K562 (cell line): Measurements from ENCODE around the gene NHSL2. TPM values are rescaled to one million over a fixed set of nuclear protein-coding genes. Genes with fewer than 3 reads are reported as not detected.

ENCODE experiments used
- DMBX1 ChIP-seq: fragments of 250-450 bp; sonication (Bioruptor Pico); IDR thresholded peaks from 2 replicates; pipeline ENCODE4 v1.8.0; 2022; ENCODE audit warnings: inconsistent platforms, mild to moderate bottlenecking, moderate library complexity, borderline replicate concordance
- ETV6 ChIP-seq, 3 experiments: fragments of 150-350 bp in 1 of 3; sonication (generic) in 1 of 3; formaldehyde crosslinking in 1 of 3; IDR thresholded peaks; 2 replicates each; pipeline versions ENCODE4 v1.6.1 to v1.8.0; 2014 to 2022; ENCODE audit warnings: borderline replicate concordance in 2 of 3, low read depth in 2 of 3, antibody characterized with exemption in 1 of 3, low read length in 1 of 3, mild to moderate bottlenecking in 1 of 3, missing genetic modification reagents in 1 of 3
- FOXA3 ChIP-seq, 2 experiments: fragments of 450-650 bp in 1 of 2; sonication (generic) in 1 of 2; formaldehyde crosslinking; IDR thresholded peaks in 1 of 2; conservative IDR thresholded peaks in 1 of 2; 2 replicates each; pipeline versions ENCODE4 v1.4.0 to v1.8.0; 2020 to 2022; ENCODE audit warnings: mild to moderate bottlenecking in 2 of 2, missing genetic modification reagents in 1 of 2
- FOXJ2 ChIP-seq: fragments of 200-800 bp; sonication (Bioruptor generic); IDR thresholded peaks from 2 replicates; pipeline ENCODE4 v1.6.1; 2016; ENCODE audit warnings: missing genetic modification characterization, missing compliant biosample characterization
- GABPA ChIP-seq: fragments of 200-800 bp; sonication (Bioruptor generic); conservative IDR thresholded peaks from 2 replicates; pipeline ENCODE4 v1.6.1; 2016; ENCODE audit warnings: low read depth, missing genetic modification characterization, missing compliant biosample characterization
- MEF2A ChIP-seq: IDR thresholded peaks from 2 replicates; pipeline ENCODE4 v1.6.1; 2011; ENCODE audit warnings: low read depth, mild to moderate bottlenecking, low read length, moderate library complexity; ENCODE audit not compliant: control insufficient read depth
- SIN3B ChIP-seq: fragments of 450-650 bp; IDR thresholded peaks from 2 replicates; pipeline ENCODE4 v1.6.1; 2017; ENCODE audit warnings: low read depth, mild to moderate bottlenecking, moderate library complexity
- SIRT6 ChIP-seq: IDR thresholded peaks from one replicate; pipeline ENCODE4 v1.6.1; 2012; ENCODE audit warnings: low read depth, mild to moderate bottlenecking, control low read depth, inconsistent platforms, low read length, moderate library complexity
- SMAD3 ChIP-seq: fragments of 450-650 bp; formaldehyde crosslinking; conservative IDR thresholded peaks from 2 replicates; pipeline ENCODE4 v1.4.0; 2020; ENCODE audit warnings: mild to moderate bottlenecking
- ZNF263 ChIP-seq: sonication (generic); formaldehyde crosslinking; IDR thresholded peaks from 2 replicates; pipeline ENCODE4 v1.8.0; 2022; ENCODE audit warnings: mild to moderate bottlenecking, missing genetic modification reagents, borderline replicate concordance
- ZNF3 ChIP-seq: fragments of 250-450 bp; sonication (Bioruptor Pico); IDR thresholded peaks from 2 replicates; pipeline ENCODE4 v1.5.0; 2021; ENCODE audit warnings: mild to moderate bottlenecking, moderate library complexity
- ZNF316 ChIP-seq: fragments of 450-650 bp; IDR thresholded peaks from 2 replicates; pipeline ENCODE4 v1.6.1; 2016
- ZNF785 ChIP-seq: fragments of 250-450 bp; sonication (Bioruptor Pico); IDR thresholded peaks from 2 replicates; pipeline ENCODE4 v1.4.0; 2020; ENCODE audit warnings: mild to moderate bottlenecking
- polyA plus RNA-seq, 8 experiments: library from polyadenylated mRNA; depleted of rRNA in 4 of 8; stranded (reverse) in 5 of 8; unstranded in 3 of 8; fragments of >200 nt; fragmentation: Nextera tagmentation in 2 of 8; fragmentation: Illumina TruSeq in 1 of 8; extraction: Ambion mirVana in 2 of 8; extraction: Trizol in 1 of 8; gene quantifications; 2 replicates each; pipeline versions ENCODE4 v1.2.1 to v1.2.3, GENCODE V29; 2011 to 2014; ENCODE audit warnings: inconsistent platforms in 1 of 8, missing spikeins in 1 of 8
- total RNA-seq, 7 experiments: library from RNA; depleted of rRNA in 6 of 7; stranded (reverse); fragments of >200 nt in 6 of 7; fragmentation: Illumina TruSeq in 2 of 7; extraction: Trizol in 2 of 7; gene quantifications; 2 replicates each; pipeline versions ENCODE4 v1.2.1 to v1.2.3, GENCODE V29; 2011 to 2021; ENCODE audit warnings: low replicate concordance in 1 of 7
- TF ChIP-seq, protein P1 (sequence below): fragments of 450-650 bp; IDR thresholded peaks from 2 replicates; pipeline ENCODE4 v1.6.1; 2016; ENCODE audit warnings: low read depth
- TF ChIP-seq, protein P2 (sequence below): sonication (generic); formaldehyde crosslinking; IDR thresholded peaks from 2 replicates; pipeline ENCODE4 v1.8.0; 2022; ENCODE audit warnings: mild to moderate bottlenecking, missing genetic modification reagents, borderline replicate concordance

The NHSL2 gene
- total and polyA plus RNA-seq, 9 of the 15 experiments (the other 6 are each of a cell fraction or from before 2014, with no cell fraction given) = 0.02 TPM; not detected in 8

DNA sequence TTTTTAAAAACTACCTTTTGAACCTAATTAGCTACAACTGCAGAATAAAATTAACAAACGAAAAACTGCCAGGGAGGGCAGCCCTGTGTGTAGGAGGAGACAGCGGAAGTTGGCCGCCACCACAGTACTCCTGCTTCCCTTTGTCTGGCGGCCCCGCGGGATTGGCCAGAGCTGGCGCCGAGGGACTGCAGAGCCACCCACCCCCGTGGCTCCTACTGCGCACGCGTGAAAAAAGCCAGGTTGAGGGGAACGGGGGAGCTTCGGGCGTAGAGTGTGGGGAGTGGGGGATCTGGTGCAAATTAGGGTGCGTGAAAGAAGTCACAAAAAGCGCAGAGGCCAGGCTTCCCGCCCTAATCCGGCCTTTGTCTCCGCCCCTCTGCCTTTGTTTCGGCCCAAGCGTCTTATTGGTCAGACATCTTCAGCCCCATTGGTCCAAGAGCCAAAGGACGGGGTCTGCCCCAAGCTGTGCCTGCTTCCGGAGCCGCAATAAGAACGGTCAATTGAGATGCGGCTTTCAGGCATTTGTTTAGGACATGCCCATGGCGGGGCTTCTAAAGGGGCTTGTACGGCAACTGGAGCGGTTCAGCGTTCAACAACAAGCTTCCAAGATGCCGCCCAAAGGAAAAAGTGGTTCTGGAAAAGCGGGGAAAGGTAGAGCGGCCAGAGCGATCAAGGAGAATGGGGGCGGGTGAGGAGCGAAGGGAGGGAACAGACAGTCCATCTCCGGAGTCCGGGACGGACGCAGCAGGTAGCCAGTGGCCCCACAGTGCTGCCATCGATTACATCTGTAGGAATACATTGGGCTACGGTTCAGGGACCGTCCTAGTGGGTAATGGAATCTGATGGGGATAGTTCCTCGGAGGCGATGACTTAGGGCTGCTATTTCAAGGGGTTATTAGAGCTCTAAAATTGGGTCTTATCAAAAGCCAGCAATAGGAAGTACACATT lies 270.8 kb downstream of the NHSL2 start, which contains the start of gene PIN4 (continued):
- TF ChIP-seq, protein P1, sequence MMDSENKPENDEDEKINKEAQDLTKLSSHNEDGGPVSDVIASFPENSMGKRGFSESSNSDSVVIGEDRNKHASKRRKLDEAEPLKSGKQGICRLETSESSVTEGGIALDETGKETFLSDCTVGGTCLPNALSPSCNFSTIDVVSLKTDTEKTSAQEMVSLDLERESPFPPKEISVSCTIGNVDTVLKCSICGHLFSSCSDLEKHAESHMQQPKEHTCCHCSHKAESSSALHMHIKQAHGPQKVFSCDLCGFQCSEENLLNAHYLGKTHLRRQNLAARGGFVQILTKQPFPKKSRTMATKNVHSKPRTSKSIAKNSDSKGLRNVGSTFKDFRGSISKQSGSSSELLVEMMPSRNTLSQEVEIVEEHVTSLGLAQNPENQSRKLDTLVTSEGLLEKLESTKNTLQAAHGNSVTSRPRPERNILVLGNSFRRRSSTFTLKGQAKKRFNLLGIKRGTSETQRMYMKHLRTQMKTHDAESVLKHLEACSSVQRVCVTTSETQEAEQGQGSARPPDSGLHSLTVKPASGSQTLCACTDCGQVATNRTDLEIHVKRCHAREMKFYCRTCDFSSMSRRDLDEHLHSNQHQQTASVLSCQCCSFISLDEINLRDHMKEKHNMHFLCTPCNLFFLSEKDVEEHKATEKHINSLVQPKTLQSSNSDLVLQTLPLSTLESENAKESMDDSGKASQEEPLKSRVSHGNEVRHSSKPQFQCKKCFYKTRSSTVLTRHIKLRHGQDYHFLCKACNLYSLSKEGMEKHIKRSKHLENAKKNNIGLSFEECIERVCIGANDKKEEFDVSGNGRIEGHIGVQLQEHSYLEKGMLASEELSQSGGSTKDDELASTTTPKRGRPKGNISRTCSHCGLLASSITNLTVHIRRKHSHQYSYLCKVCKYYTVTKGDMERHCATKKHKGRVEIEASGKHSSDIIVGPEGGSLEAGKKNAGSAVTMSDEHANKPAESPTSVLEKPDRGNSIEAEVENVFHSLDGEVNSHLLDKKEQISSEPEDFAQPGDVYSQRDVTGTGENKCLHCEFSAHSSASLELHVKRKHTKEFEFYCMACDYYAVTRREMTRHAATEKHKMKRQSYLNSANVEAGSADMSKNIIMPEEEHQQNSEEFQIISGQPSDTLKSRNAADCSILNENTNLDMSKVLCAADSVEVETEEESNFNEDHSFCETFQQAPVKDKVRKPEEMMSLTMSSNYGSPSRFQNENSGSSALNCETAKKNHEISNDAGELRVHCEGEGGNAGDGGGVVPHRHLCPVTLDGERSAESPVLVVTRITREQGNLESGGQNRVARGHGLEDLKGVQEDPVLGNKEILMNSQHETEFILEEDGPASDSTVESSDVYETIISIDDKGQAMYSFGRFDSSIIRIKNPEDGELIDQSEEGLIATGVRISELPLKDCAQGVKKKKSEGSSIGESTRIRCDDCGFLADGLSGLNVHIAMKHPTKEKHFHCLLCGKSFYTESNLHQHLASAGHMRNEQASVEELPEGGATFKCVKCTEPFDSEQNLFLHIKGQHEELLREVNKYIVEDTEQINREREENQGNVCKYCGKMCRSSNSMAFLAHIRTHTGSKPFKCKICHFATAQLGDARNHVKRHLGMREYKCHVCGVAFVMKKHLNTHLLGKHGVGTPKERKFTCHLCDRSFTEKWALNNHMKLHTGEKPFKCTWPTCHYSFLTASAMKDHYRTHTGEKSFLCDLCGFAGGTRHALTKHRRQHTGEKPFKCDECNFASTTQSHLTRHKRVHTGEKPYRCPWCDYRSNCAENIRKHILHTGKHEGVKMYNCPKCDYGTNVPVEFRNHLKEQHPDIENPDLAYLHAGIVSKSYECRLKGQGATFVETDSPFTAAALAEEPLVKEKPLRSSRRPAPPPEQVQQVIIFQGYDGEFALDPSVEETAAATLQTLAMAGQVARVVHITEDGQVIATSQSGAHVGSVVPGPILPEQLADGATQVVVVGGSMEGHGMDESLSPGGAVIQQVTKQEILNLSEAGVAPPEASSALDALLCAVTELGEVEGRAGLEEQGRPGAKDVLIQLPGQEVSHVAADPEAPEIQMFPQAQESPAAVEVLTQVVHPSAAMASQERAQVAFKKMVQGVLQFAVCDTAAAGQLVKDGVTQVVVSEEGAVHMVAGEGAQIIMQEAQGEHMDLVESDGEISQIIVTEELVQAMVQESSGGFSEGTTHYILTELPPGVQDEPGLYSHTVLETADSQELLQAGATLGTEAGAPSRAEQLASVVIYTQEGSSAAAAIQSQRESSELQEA = peak; percentile 62; the same call in 1 of the 2 replicates
- no peak for TF ChIP-seq ZNF785
- TF ChIP-seq SIRT6 = no peak
- TF ChIP-seq GABPA = peak; percentile 81
- TF ChIP-seq ZNF3 (CRISPR knock-in tag) = no peak
- TF ChIP-seq, protein P2, sequence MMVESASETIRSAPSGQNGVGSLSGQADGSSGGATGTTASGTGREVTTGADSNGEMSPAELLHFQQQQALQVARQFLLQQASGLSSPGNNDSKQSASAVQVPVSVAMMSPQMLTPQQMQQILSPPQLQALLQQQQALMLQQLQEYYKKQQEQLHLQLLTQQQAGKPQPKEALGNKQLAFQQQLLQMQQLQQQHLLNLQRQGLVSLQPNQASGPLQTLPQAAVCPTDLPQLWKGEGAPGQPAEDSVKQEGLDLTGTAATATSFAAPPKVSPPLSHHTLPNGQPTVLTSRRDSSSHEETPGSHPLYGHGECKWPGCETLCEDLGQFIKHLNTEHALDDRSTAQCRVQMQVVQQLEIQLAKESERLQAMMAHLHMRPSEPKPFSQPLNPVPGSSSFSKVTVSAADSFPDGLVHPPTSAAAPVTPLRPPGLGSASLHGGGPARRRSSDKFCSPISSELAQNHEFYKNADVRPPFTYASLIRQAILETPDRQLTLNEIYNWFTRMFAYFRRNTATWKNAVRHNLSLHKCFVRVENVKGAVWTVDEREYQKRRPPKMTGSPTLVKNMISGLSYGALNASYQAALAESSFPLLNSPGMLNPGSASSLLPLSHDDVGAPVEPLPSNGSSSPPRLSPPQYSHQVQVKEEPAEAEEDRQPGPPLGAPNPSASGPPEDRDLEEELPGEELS (CRISPR knock-in tag) = no peak
- no peak for TF ChIP-seq FOXJ2
- no peak for TF ChIP-seq DMBX1
- no peak for TF ChIP-seq SMAD3
- TF ChIP-seq FOXA3 (CRISPR knock-in tag; conservative IDR thresholded peaks at IDR 0.05 in 1 of 2, IDR thresholded peaks at IDR 0.05 in 1 of 2) = no peak
- no peak for TF ChIP-seq MEF2A
- TF ChIP-seq ETV6 (IDR thresholded peaks at IDR 0.05; ENCODE audit: borderline replicate concordance in 1 of 2, low read depth in 2 of 2, low read length in 1 of 2) = no peak
- no peak for TF ChIP-seq ETV6 (CRISPR knock-in tag; IDR thresholded peaks at IDR 0.05; ENCODE audit: borderline replicate concordance)
- TF ChIP-seq ZNF316 = no peak
- no peak for TF ChIP-seq ZNF263 (CRISPR knock-in tag)
- peak; percentile 72 for TF ChIP-seq SIN3B
